PC-3 (cell line): Measurements from ENCODE around the gene RIPPLY3. TPM values are rescaled to one million over a fixed set of nuclear protein-coding genes. Genes with fewer than 3 reads are reported as not detected.

ENCODE experiments used
- ATAC-seq: fragments of 200-7000 bp; cut with Tn5 transposase; 2 replicates; pipeline ENCODE4 v1.9.1; 2020; ENCODE audit warnings: mild to moderate bottlenecking, moderate library complexity
- BruUV-seq: library from RNA; stranded (reverse); fragments of 400-500 nt; replicated peaks from 2 replicates; lab custom pipeline; 2021; lab: Mats Ljungman, UMichigan
- CTCF ChIA-PET: fragments of 300-600 bp; sonication (Branson Sonifier 250); formaldehyde crosslinking; loops from one replicate; lab custom pipeline; 2022; ENCODE audit warnings: antibody characterized with exemption; lab: Charles Lee
- POLR2A ChIA-PET: fragments of 300-600 bp; sonication (Branson Sonifier 250); formaldehyde crosslinking; loops from one replicate; lab custom pipeline; 2022; ENCODE audit warnings: antibody characterized with exemption; ENCODE audit not compliant: unreplicated experiment; lab: Charles Lee
- DNase-seq: peaks from one replicate; pipeline ENCODE4 v3.0.0-alpha.2; 2015
- H2AFZ ChIP-seq: fragments of 300-600 bp; sonication (generic); 2 replicates; pipeline ENCODE4 v1.6.0; 2016; ENCODE audit warnings: antibody characterized with exemption, low read length
- H3F3A ChIP-seq: fragments of 300-600 bp; sonication (generic); one replicate; pipeline ENCODE4 v1.6.0; 2017; ENCODE audit warnings: antibody characterized with exemption, low read length, control low read depth, mild to moderate bottlenecking; ENCODE audit not compliant: unreplicated experiment
- H3K27ac ChIP-seq: fragments of 300-600 bp; sonication (generic); 2 replicates; pipeline ENCODE4 v1.5.1; 2016; ENCODE audit warnings: mild to moderate bottlenecking, low read length
- H3K27me3 ChIP-seq: fragments of 300-600 bp; sonication (generic); 2 replicates; pipeline ENCODE4 v1.6.1; 2016; ENCODE audit warnings: low read length, mixed read lengths
- H3K36me3 ChIP-seq: fragments of 300-600 bp; sonication (generic); 2 replicates; pipeline ENCODE4 v1.6.1; 2016; ENCODE audit warnings: low read depth, mixed run types, low read length, mixed read lengths
- H3K4me1 ChIP-seq: fragments of 300-600 bp; sonication (generic); 2 replicates; pipeline ENCODE4 v1.5.1; 2016; ENCODE audit warnings: low read length; ENCODE audit not compliant: insufficient read depth
- H3K4me2 ChIP-seq: fragments of 300-600 bp; sonication (generic); 2 replicates; pipeline ENCODE4 v1.6.0; 2016; ENCODE audit warnings: low read length
- H3K4me3 ChIP-seq: fragments of 300-600 bp; sonication (generic); 2 replicates; pipeline ENCODE4 v1.5.1; 2016; ENCODE audit warnings: mild to moderate bottlenecking, low read length, mixed read lengths
- H3K79me2 ChIP-seq: fragments of 300-600 bp; sonication (generic); 2 replicates; pipeline ENCODE4 v1.6.1; 2017; ENCODE audit warnings: low read length, mixed read lengths
- H3K9ac ChIP-seq: fragments of 300-600 bp; sonication (generic); 2 replicates; pipeline ENCODE4 v1.6.0; 2016; ENCODE audit warnings: mild to moderate bottlenecking, low read length
- H3K9me2 ChIP-seq: fragments of 300-600 bp; sonication (generic); replicated peaks from 2 replicates; pipeline ENCODE4 v1.6.1; 2016; ENCODE audit warnings: mixed run types, low read length, mixed read lengths
- H3K9me3 ChIP-seq: fragments of 300-600 bp; sonication (generic); 2 replicates; pipeline ENCODE4 v1.6.1; 2016; ENCODE audit warnings: low read length, mixed read lengths
- H4K20me1 ChIP-seq: fragments of 300-600 bp; sonication (generic); 2 replicates; pipeline ENCODE4 v1.6.1; 2016; ENCODE audit warnings: low read length, mixed read lengths
- EZH2 ChIP-seq: fragments of 300-600 bp; sonication (generic); IDR thresholded peaks from one replicate; pipeline ENCODE4 v1.6.1; 2017; ENCODE audit warnings: antibody characterized with exemption, mild to moderate bottlenecking, low read length; ENCODE audit not compliant: unreplicated experiment
- EZH2phosphoT487 ChIP-seq: fragments of 300-600 bp; sonication (generic); IDR thresholded peaks from 2 replicates; pipeline ENCODE4 v1.6.1; 2018; ENCODE audit warnings: mild to moderate bottlenecking, antibody characterized with exemption, low read length, borderline replicate concordance
- intact Hi-C: fragments of 100-400 bp; cut with micrococcal nuclease; formaldehyde crosslinking; loops from 2 replicates; pipeline ENCODE4 v1.9.0; 2023
- total RNA-seq: library from RNA; depleted of rRNA; stranded (reverse); fragments of >200 nt; gene quantifications from 2 replicates; pipeline ENCODE4 v1.2.3, GENCODE V29; 2014
- TF ChIP-seq, protein P1 (sequence below): fragments of 300-600 bp; sonication (generic); conservative IDR thresholded peaks from 2 replicates; pipeline ENCODE4 v1.5.1; 2017; ENCODE audit warnings: antibody characterized with exemption, low read depth, mild to moderate bottlenecking, low read length

RIPPLY3 gene
- total RNA-seq, 1 experiment from 2014 or later: 10.0 TPM

DNA sequence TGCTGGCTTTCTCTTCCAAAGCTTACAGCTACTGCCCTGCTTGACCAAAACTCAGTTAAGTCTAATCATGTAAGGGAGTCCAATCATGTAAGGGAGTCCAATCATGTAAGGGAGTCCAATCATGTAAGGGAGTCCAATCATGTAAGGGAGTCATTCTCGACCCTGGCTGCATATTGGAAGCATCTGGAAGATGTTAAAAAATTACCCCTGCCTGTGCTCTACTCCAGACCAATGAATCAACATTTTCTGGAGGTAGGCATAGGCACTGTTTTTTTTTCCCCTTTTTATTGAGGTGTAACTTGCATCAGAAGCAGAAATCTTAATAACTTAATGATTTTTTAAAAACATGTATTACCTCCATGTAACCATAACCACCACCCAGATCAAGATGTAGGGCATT, 56.9 kb downstream of the RIPPLY3 start:
- POLR2A ChIA-PET: no interaction called here
- Histone ChIP-seq H3K9me3 (no peaks in the 10 kb centered on the region), H3K27ac (no peak overlapping the region), H3K9ac (no peak overlapping the region), H3K4me3 (no peak overlapping the region), H4K20me1 (no peaks in the 10 kb centered on the region), H3K9me2 (no peaks in the 10 kb centered on the region), H2AFZ (no peak overlapping the region), H3K4me1 (peaks cover 16% of the 10 kb centered on the region), H3K79me2 (no peaks in the 10 kb centered on the region), H3F3A (no peaks in the 10 kb centered on the region), H3K4me2 (no peak overlapping the region), H3K27me3 (no peaks in the 10 kb centered on the region), H3K36me3 (peaks cover 9% of the 10 kb centered on the region; the same call in 1 of the 2 replicates)
- DNase-seq: no peak
- no peak for ATAC-seq
- intact Hi-C loops: no loop called here
- no TSS peak for BruUV-seq
- no peak for TF ChIP-seq EZH2phosphoT487
- TF ChIP-seq EZH2: no peak
- TF ChIP-seq, protein P1, sequence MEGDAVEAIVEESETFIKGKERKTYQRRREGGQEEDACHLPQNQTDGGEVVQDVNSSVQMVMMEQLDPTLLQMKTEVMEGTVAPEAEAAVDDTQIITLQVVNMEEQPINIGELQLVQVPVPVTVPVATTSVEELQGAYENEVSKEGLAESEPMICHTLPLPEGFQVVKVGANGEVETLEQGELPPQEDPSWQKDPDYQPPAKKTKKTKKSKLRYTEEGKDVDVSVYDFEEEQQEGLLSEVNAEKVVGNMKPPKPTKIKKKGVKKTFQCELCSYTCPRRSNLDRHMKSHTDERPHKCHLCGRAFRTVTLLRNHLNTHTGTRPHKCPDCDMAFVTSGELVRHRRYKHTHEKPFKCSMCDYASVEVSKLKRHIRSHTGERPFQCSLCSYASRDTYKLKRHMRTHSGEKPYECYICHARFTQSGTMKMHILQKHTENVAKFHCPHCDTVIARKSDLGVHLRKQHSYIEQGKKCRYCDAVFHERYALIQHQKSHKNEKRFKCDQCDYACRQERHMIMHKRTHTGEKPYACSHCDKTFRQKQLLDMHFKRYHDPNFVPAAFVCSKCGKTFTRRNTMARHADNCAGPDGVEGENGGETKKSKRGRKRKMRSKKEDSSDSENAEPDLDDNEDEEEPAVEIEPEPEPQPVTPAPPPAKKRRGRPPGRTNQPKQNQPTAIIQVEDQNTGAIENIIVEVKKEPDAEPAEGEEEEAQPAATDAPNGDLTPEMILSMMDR: no peak
- CTCF ChIA-PET: no interaction called here

DNA sequence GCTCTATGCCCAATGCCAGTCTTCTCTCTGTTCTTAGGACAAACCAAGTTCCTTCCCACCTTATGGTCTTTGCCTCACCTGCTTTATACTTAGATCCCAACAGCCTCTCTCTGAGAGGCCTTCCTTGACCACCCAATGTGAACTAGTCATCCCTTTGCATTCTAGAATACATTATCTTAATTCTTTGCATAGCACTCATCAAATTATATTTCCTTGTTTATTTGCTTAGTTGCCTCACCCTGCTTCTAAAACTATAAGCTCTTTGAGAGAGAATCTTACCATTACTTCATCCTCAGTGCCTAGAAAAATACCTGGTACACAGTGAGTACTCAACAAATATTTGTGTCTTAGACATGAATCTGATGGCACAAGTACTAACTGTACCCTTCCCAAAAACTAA, 58.3 kb downstream of the RIPPLY3 start:
- POLR2A ChIA-PET: no interaction called here

DNA sequence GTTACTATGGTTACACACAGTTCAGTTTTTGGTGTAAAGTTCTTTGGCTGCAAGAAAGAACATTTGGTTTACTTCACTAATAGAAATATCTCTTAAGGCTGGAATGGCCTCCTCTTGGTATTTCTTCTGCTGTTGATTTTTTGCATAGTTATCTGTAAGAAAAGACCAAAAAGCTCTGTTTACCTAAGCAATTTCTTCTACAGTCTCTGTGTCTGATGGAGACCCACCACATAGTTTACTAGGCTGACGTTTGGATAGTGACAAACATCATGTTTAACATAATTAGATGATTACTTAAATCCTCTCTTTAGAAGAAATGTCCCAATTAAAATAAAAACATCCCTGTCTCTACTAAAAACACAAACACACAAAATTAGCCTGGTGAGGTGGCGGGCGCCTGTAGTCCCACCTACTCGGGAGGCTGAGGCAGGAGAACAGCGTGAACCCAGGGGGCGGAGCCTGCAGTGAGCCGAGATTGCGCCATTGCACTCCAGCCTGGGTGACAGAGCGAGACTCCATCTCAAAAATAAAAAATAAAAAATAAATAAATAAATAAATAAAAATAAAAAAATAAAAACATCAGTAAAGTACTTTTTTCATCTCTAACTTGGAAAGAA, 59.2 kb downstream of the RIPPLY3 start:
- CTCF ChIA-PET: no interaction called here
- H3K9me2 ChIP-seq: no peaks in the 10 kb centered on the region
- POLR2A ChIA-PET: no interaction called here
- H3K4me2 ChIP-seq: no peak overlapping the region
- no peaks in the 10 kb centered on the region for H3F3A ChIP-seq
- no peak overlapping the region for H3K27ac ChIP-seq
- DNase-seq: no peak
- no peak overlapping the region for H2AFZ ChIP-seq
- no peak overlapping the region for H3K9ac ChIP-seq
- no peak overlapping the region for H3K4me3 ChIP-seq
- H3K36me3 ChIP-seq: peaks cover 9% of the 10 kb centered on the region; the same call in 1 of the 2 replicates
- intact Hi-C loops: no loop called here
- no peaks in the 10 kb centered on the region for H3K27me3 ChIP-seq
- H3K4me1 ChIP-seq: peaks cover 8% of the 10 kb centered on the region
- ATAC-seq: no peak
- BruUV-seq: no TSS peak
- no peaks in the 10 kb centered on the region for H3K9me3 ChIP-seq
- no peaks in the 10 kb centered on the region for H3K79me2 ChIP-seq
- TF ChIP-seq EZH2 (no peak), EZH2phosphoT487 (no peak)
- TF ChIP-seq, protein P1: no peak
- no peaks in the 10 kb centered on the region for H4K20me1 ChIP-seq

More for the DNA sequence above, 58.3 kb downstream of the RIPPLY3 start:
- Histone ChIP-seq H3F3A (no peaks in the 10 kb centered on the region), H3K9me2 (no peaks in the 10 kb centered on the region), H2AFZ (no peak overlapping the region), H3K9me3 (no peaks in the 10 kb centered on the region), H3K4me2 (no peak overlapping the region), H3K9ac (no peak overlapping the region), H3K4me3 (no peak overlapping the region), H3K27me3 (no peaks in the 10 kb centered on the region), H3K79me2 (no peaks in the 10 kb centered on the region), H3K4me1 (peaks cover 15% of the 10 kb centered on the region), H3K27ac (no peak overlapping the region), H3K36me3 (peaks cover 9% of the 10 kb centered on the region; the same call in 1 of the 2 replicates), H4K20me1 (no peaks in the 10 kb centered on the region)
- CTCF ChIA-PET: no interaction called here
- intact Hi-C loops: no loop called here
- no TSS peak for BruUV-seq
- TF ChIP-seq EZH2 (no peak), EZH2phosphoT487 (no peak)
- TF ChIP-seq, protein P1: no peak
- ATAC-seq (no peak), DNase-seq (no peak)
